PC-9 (cell line): ENCODE data around the gene GPC5. TPM values are rescaled to one million over a fixed set of nuclear protein-coding genes. Genes with fewer than 3 reads are reported as not detected.

Source experiments
- BruUV-seq: library from RNA; stranded (reverse); fragments of 400-500 nt; replicated peaks from 2 replicates; lab custom pipeline; 2021; lab: Mats Ljungman, UMichigan
- CTCF ChIA-PET: fragments of 300-600 bp; sonication (Branson Sonifier 250); formaldehyde crosslinking; loops from one replicate; lab custom pipeline; 2022; ENCODE audit warnings: antibody characterized with exemption; lab: Charles Lee
- POLR2A ChIA-PET: fragments of 300-600 bp; sonication (Branson Sonifier 250); formaldehyde crosslinking; loops from one replicate; lab custom pipeline; 2022; ENCODE audit warnings: antibody characterized with exemption; ENCODE audit not compliant: unreplicated experiment; lab: Charles Lee
- DNase-seq, 2 experiments: peaks; one replicate each; pipeline versions ENCODE4 v3.0.0 to v3.0.0-alpha.2; 2015 to 2022; ENCODE audit warnings: mixed read lengths in 1 of 2
- H2AFZ ChIP-seq: fragments of 200-600 bp; sonication (generic); 2 replicates; pipeline ENCODE4 v1.8.1; 2017; ENCODE audit warnings: antibody characterized with exemption
- H3F3A ChIP-seq: fragments of 200-600 bp; sonication (generic); 2 replicates; pipeline ENCODE4 v1.8.1; 2017; ENCODE audit warnings: antibody characterized with exemption, mild to moderate bottlenecking, low read depth; ENCODE audit not compliant: insufficient read depth
- H3K27ac ChIP-seq: fragments of 200-600 bp; sonication (generic); 2 replicates; pipeline ENCODE4 v1.6.1; 2016; ENCODE audit warnings: mixed run types
- H3K27me3 ChIP-seq: fragments of 200-600 bp; sonication (generic); 2 replicates; pipeline ENCODE4 v1.6.1; 2016; ENCODE audit warnings: low read depth, mixed run types; ENCODE audit not compliant: insufficient read depth
- H3K36me3 ChIP-seq: fragments of 200-600 bp; sonication (generic); 2 replicates; pipeline ENCODE4 v1.6.1; 2016; ENCODE audit warnings: low read depth, mixed run types
- H3K4me1 ChIP-seq: fragments of 200-600 bp; sonication (generic); replicated peaks from 2 replicates; pipeline ENCODE4 v1.6.1; 2016; ENCODE audit warnings: mixed run types; ENCODE audit not compliant: insufficient read depth
- H3K4me2 ChIP-seq: fragments of 200-600 bp; sonication (generic); 2 replicates; pipeline ENCODE4 v1.6.1; 2017; ENCODE audit warnings: mixed run types
- H3K4me3 ChIP-seq: fragments of 200-600 bp; sonication (generic); 2 replicates; pipeline ENCODE4 v1.6.1; 2016; ENCODE audit warnings: mixed run types
- H3K79me2 ChIP-seq: fragments of 200-600 bp; sonication (generic); 2 replicates; pipeline ENCODE4 v1.6.1; 2017; ENCODE audit warnings: low read depth, mixed run types
- H3K9me2 ChIP-seq: fragments of 200-600 bp; sonication (generic); 2 replicates; pipeline ENCODE4 v1.8.1; 2017; ENCODE audit warnings: mild to moderate bottlenecking; ENCODE audit not compliant: insufficient read depth
- H3K9me3 ChIP-seq: fragments of 200-600 bp; sonication (generic); 2 replicates; pipeline ENCODE4 v1.8.1; 2016; ENCODE audit warnings: low read depth; ENCODE audit not compliant: insufficient read depth
- H4K20me1 ChIP-seq: fragments of 200-600 bp; sonication (generic); 2 replicates; pipeline ENCODE4 v1.8.1; 2017; ENCODE audit not compliant: insufficient read depth
- CTCF ChIP-seq: fragments of 200-600 bp; sonication (generic); conservative IDR thresholded peaks from 2 replicates; pipeline ENCODE4 v1.6.1; 2017; ENCODE audit warnings: mixed run types, antibody characterized with exemption, mild to moderate bottlenecking, moderate library complexity
- EZH2 ChIP-seq: fragments of 200-600 bp; sonication (generic); IDR thresholded peaks from 2 replicates; pipeline ENCODE4 v1.8.0; 2017; ENCODE audit warnings: antibody characterized with exemption, low read depth
- intact Hi-C: fragments of 100-400 bp; cut with micrococcal nuclease; formaldehyde crosslinking; loops from one replicate; pipeline ENCODE4 v1.10.0; 2022; ENCODE audit not compliant: unreplicated experiment
- total RNA-seq: library from RNA; stranded (reverse); gene quantifications from 2 replicates; pipeline ENCODE4 v1.2.3, GENCODE V29; 2021

GPC5 gene
- total RNA-seq, 1 experiment from 2014 or later, result not detected

DNA sequence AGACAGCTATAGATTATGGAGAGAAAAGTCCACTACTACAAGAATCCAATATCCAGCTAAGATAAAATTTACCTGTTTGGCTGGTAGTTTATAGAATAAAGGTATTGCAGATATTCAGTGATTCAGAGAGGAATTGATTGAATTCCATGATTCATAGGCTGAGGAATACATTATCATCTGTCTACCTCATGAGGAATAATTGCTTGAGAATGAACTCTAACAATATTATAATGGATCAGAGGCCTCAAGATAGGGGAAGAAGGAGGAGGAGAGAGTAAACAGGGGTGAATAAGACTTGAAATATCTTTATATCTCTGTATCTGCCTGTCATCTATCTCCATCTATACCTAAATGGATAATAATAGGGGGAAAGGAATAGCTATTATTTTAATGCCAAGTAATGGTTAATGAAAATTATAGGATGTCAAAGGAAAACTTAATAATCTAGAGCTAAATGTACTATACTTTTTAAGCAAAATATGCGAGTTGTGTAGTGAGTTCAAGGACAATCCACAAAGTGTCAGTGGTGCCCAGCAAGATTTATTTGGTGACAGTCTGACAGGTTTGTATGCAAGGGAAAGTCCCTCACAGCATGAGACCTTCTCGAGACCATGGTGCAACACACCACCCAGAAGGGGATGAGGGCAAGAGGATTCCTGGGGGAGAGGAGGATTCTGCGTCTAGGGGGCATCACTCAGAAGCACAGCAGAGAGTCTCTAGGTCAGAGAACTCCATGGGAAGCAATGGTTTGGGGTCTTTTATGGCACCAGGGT, 224.5 kb downstream of the GPC5 start:
- BruUV-seq, result no TSS peak
- intact Hi-C loops, result no loop called here
- no peak overlapping the region for H3K27ac ChIP-seq
- H3K4me1 ChIP-seq, result no peaks in the 10 kb centered on the region
- H3K27me3 ChIP-seq, result no peaks in the 10 kb centered on the region
- no peaks in the 10 kb centered on the region for H3K9me2 ChIP-seq
- no peaks in the 10 kb centered on the region for H3K9me3 ChIP-seq
- TF ChIP-seq CTCF, result no peak
- no peak for TF ChIP-seq EZH2
- H3K4me2 ChIP-seq, result no peak overlapping the region
- no peaks in the 10 kb centered on the region for H3F3A ChIP-seq
- DNase-seq, result no peak
- POLR2A ChIA-PET, result no interaction called here
- CTCF ChIA-PET, result no interaction called here
- H4K20me1 ChIP-seq, result no peaks in the 10 kb centered on the region
- no peaks in the 10 kb centered on the region for H3K79me2 ChIP-seq
- no peak overlapping the region for H3K4me3 ChIP-seq
- no peaks in the 10 kb centered on the region for H3K36me3 ChIP-seq
- H2AFZ ChIP-seq, result no peak overlapping the region

- CTCF ChIA-PET, result no interaction called here
- H3K27ac ChIP-seq, result no peak overlapping the region
- H4K20me1 ChIP-seq, result no peaks in the 10 kb centered on the region
- no peaks in the 10 kb centered on the region for H3K9me2 ChIP-seq
- no peaks in the 10 kb centered on the region for H3K9me3 ChIP-seq
- POLR2A ChIA-PET, result no interaction called here
- BruUV-seq, result no TSS peak
- no peaks in the 10 kb centered on the region for H3K36me3 ChIP-seq
- no peak for TF ChIP-seq EZH2
- TF ChIP-seq CTCF, result no peak
- no peak for DNase-seq
- no peak overlapping the region for H3K4me3 ChIP-seq
- H3K79me2 ChIP-seq, result no peaks in the 10 kb centered on the region
- no peak overlapping the region for H2AFZ ChIP-seq
- no peaks in the 10 kb centered on the region for H3F3A ChIP-seq
- no peak overlapping the region for H3K4me2 ChIP-seq
- H3K4me1 ChIP-seq, result no peaks in the 10 kb centered on the region
- intact Hi-C loops, result no loop called here
- no peaks in the 10 kb centered on the region for H3K27me3 ChIP-seq
Observed at GRCh38 chr13:91627952-91628739, 229.7 kb downstream of the GPC5 start.

DNA sequence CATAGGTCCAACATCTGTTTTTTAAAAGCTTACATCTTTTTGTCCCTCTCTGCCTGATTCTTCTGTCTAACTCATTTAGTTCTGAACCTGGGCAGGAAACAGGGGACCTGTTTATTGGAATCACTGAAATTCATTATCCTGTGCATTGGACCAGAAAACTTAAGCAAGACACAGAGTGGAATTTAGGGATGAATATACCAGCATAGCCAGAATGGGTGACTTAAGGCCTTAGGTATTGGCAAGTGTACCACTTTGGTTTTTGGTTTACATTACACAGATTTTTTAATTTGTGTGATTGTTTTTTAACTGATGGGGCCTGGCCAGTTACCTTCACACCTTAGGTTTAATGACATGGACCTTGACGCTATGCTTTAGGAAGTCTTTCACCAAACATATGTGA, 232.5 kb downstream of the GPC5 start:
- TF ChIP-seq EZH2 (no peak), CTCF (no peak)
- no TSS peak for BruUV-seq
- H3K4me3 ChIP-seq, result no peak overlapping the region
- no peaks in the 10 kb centered on the region for H3K9me3 ChIP-seq
- no peak overlapping the region for H3K4me2 ChIP-seq
- POLR2A ChIA-PET, result no interaction called here
- H3K27me3 ChIP-seq, result no peaks in the 10 kb centered on the region
- H2AFZ ChIP-seq, result no peak overlapping the region
- CTCF ChIA-PET, result no interaction called here
- intact Hi-C loops, result no loop called here
- no peak for DNase-seq
- H3F3A ChIP-seq, result no peaks in the 10 kb centered on the region
- H3K27ac ChIP-seq, result no peak overlapping the region
- H4K20me1 ChIP-seq, result no peaks in the 10 kb centered on the region
- no peaks in the 10 kb centered on the region for H3K36me3 ChIP-seq
- no peaks in the 10 kb centered on the region for H3K79me2 ChIP-seq
- no peaks in the 10 kb centered on the region for H3K9me2 ChIP-seq
- H3K4me1 ChIP-seq, result no peaks in the 10 kb centered on the region
